Muscle layer of colon (tissue), 2 donors: Measurements from ENCODE around the gene NAGLU.

ENCODE experiments used
- H3K27ac ChIP-seq: one replicate; pipeline ENCODE4 v1.7.0; 2013; ENCODE audit warnings: low read depth, mild to moderate bottlenecking, low read length, moderate library complexity
- H3K27me3 ChIP-seq, 2 donors: one replicate each; pipeline ENCODE4 v1.7.0; 2013; ENCODE audit warnings: low read length in 2 of 2, mild to moderate bottlenecking in 2 of 2; ENCODE audit not compliant: insufficient read depth in 2 of 2, control insufficient read depth in 1 of 2
- H3K36me3 ChIP-seq: one replicate; pipeline ENCODE4 v1.7.0; 2013; ENCODE audit warnings: mild to moderate bottlenecking, low read length; ENCODE audit not compliant: insufficient read depth
- H3K4me1 ChIP-seq: one replicate; pipeline ENCODE4 v1.7.0; 2013; ENCODE audit warnings: mild to moderate bottlenecking, low read length; ENCODE audit not compliant: insufficient read depth
- H3K4me3 ChIP-seq, 2 donors: one replicate each; pipeline ENCODE4 v1.7.0; 2013; ENCODE audit warnings: low read length in 2 of 2, low read depth in 1 of 2, mild to moderate bottlenecking in 1 of 2, moderate library complexity in 1 of 2
- H3K9ac ChIP-seq: one replicate; pipeline ENCODE4 v1.7.0; 2013; ENCODE audit warnings: low read length
- H3K9me3 ChIP-seq: one replicate; pipeline ENCODE4 v1.7.0; 2013; ENCODE audit warnings: mild to moderate bottlenecking, low read length
- donor health status: abdominal sarcoma.
- donor health status: Adenocarcinoma of cecum.

NAGLU gene

GRCh38 chr17:42521666-42522262 is 14.3 kb upstream of the NAGLU start:
- Histone ChIP-seq H3K9ac (peak overlapping the region; percentile 20), H3K4me3 (no peak overlapping the region), H3K4me1 (peaks cover 70% of the 10 kb centered on the region)

GRCh38 chr17:42522263-42522790 is 13.7 kb upstream of the NAGLU start:
- H3K27me3 ChIP-seq: no peaks in the 10 kb centered on the region
- no peaks in the 10 kb centered on the region for H3K9me3 ChIP-seq
- no peak overlapping the region for H3K4me3 ChIP-seq
- H3K27ac ChIP-seq: peak overlapping the region; percentile 96
- H3K9ac ChIP-seq: peak overlapping the region; percentile 20
- H3K4me1 ChIP-seq: peaks cover 70% of the 10 kb centered on the region
- no peaks in the 10 kb centered on the region for H3K36me3 ChIP-seq

More at GRCh38 chr17:42521666-42522262, 14.3 kb upstream of the NAGLU start:
- Histone ChIP-seq H3K27ac (peak overlapping the region; percentile 96), H3K9me3 (no peaks in the 10 kb centered on the region), H3K27me3 (no peaks in the 10 kb centered on the region), H3K36me3 (peaks cover under 1% of the 10 kb centered on the region)

- peak overlapping the region; percentile 20 for H3K9ac ChIP-seq
- H3K27me3 ChIP-seq: no peaks in the 10 kb centered on the region
- no peaks in the 10 kb centered on the region for H3K36me3 ChIP-seq
- no peak overlapping the region for H3K4me3 ChIP-seq
- H3K4me1 ChIP-seq: peaks cover 67% of the 10 kb centered on the region
- H3K9me3 ChIP-seq: no peaks in the 10 kb centered on the region
- H3K27ac ChIP-seq: peak overlapping the region; percentile 96
Measured at GRCh38 chr17:42522798-42523278, 13.2 kb upstream of the NAGLU start.

- peaks cover 43% of the 10 kb centered on the region for H3K4me1 ChIP-seq
- H3K4me3 ChIP-seq: no peak overlapping the region
- H3K9ac ChIP-seq: no peak overlapping the region
- H3K27me3 ChIP-seq: no peaks in the 10 kb centered on the region
- H3K27ac ChIP-seq: peak overlapping the region; percentile 29
- H3K36me3 ChIP-seq: no peaks in the 10 kb centered on the region
- no peaks in the 10 kb centered on the region for H3K9me3 ChIP-seq
Measured at GRCh38 chr17:42525221-42525620, 10.8 kb upstream of the NAGLU start.

GRCh38 chr17:42526031-42526444 is 10.0 kb upstream of the NAGLU start:
- H3K9ac ChIP-seq: no peak overlapping the region
- H3K36me3 ChIP-seq: no peaks in the 10 kb centered on the region
- H3K4me1 ChIP-seq: peaks cover 35% of the 10 kb centered on the region
- H3K27me3 ChIP-seq: no peaks in the 10 kb centered on the region
- no peak overlapping the region for H3K4me3 ChIP-seq
- peak overlapping the region; percentile 35 for H3K27ac ChIP-seq
- no peaks in the 10 kb centered on the region for H3K9me3 ChIP-seq

GRCh38 chr17:42527932-42528331 is 8.1 kb upstream of the NAGLU start:
- H3K4me3 ChIP-seq: no peak overlapping the region
- H3K9me3 ChIP-seq: no peaks in the 10 kb centered on the region
- H3K27ac ChIP-seq: no peak overlapping the region
- peaks cover 22% of the 10 kb centered on the region for H3K4me1 ChIP-seq
- no peak overlapping the region for H3K9ac ChIP-seq
- no peaks in the 10 kb centered on the region for H3K36me3 ChIP-seq
- H3K27me3 ChIP-seq: no peaks in the 10 kb centered on the region

GRCh38 chr17:42529061-42529460 is 7.0 kb upstream of the NAGLU start:
- no peak overlapping the region for H3K27ac ChIP-seq
- H3K9me3 ChIP-seq: no peaks in the 10 kb centered on the region
- H3K4me1 ChIP-seq: peaks cover 16% of the 10 kb centered on the region
- no peak overlapping the region for H3K9ac ChIP-seq
- no peaks in the 10 kb centered on the region for H3K27me3 ChIP-seq
- no peaks in the 10 kb centered on the region for H3K36me3 ChIP-seq
- no peak overlapping the region for H3K4me3 ChIP-seq

GRCh38 chr17:42530952-42531454 is 5.0 kb upstream of the NAGLU start:
- Histone ChIP-seq H3K36me3 (no peaks in the 10 kb centered on the region), H3K27ac (peak overlapping the region; percentile 63), H3K4me1 (peaks cover 26% of the 10 kb centered on the region), H3K4me3 (no peak overlapping the region), H3K9ac (no peak overlapping the region), H3K9me3 (no peaks in the 10 kb centered on the region), H3K27me3 (no peaks in the 10 kb centered on the region)

- peak overlapping the region; percentile 86 for H3K27ac ChIP-seq
- no peaks in the 10 kb centered on the region for H3K27me3 ChIP-seq
- H3K4me1 ChIP-seq: peaks cover 23% of the 10 kb centered on the region
- peak overlapping the region in 1 of 2 donors; percentile 32 for H3K4me3 ChIP-seq
- H3K9me3 ChIP-seq: no peaks in the 10 kb centered on the region
- H3K9ac ChIP-seq: no peak overlapping the region
- H3K36me3 ChIP-seq: no peaks in the 10 kb centered on the region
Measured at GRCh38 chr17:42531455-42532354, 4.3 kb upstream of the NAGLU start.

GRCh38 chr17:42535155-42536047 is 640 bp upstream of the NAGLU start:
- Histone ChIP-seq H3K36me3 (peaks cover 15% of the 10 kb centered on the region), H3K4me3 (peak overlapping the region; percentile 41 to 72), H3K27me3 (no peaks in the 10 kb centered on the region), H3K9me3 (no peaks in the 10 kb centered on the region), H3K9ac (peak overlapping the region; percentile 71), H3K4me1 (peaks cover 23% of the 10 kb centered on the region), H3K27ac (peak overlapping the region; percentile 84)
